NCI-H69 (cell line): ENCODE data around the gene MLXIPL.

Experiments used
- DNase-seq: peaks from one replicate; lab custom pipeline; 2025; lab: John Stamatoyannopoulos, UW

Gene MLXIPL

DNA sequence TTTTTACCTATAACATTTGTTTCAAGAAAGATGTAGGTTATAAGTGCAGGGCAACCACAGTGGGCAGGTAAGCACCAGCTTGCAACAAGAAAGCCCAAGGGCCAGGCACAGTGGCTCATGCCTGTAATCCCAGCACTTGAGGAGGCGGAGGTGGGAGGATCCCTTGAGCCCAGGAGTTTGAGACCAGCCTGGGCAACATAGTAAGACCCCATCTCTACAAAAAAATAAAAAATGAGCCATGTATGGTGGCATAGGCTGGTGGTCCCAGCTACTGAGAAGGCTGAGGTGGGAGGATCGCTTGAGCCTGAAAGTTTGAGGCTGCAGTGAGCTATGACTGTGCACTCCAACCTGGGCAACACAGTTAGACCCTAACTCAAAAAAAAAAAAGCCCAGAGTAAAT is 79.6 kb downstream of the MLXIPL start:
- DNase-seq = no peak
